Measurements from ENCODE around the gene SLC37A1.

The SLC37A1 gene

GRCh38 chr21:42486531-42486930 lies 27.1 kb upstream of the SLC37A1 start:
- TF ChIP-seq POLR2AphosphoS5 (IDR thresholded peaks at IDR 0.05; ENCODE audit: low read depth, low read length) (no peak), SIN3A (IDR thresholded peaks at IDR 0.05; ENCODE audit: borderline replicate concordance, insufficient read depth, low read length) (no peak), TAF1 (IDR thresholded peaks at IDR 0.05; ENCODE audit: borderline replicate concordance, insufficient read depth, low read length) (no peak), FOXP2 (optimal IDR thresholded peaks at IDR 0.05; ENCODE audit: borderline replicate concordance, extremely low read depth, extremely low read length, insufficient read depth) (no peak), REST (IDR thresholded peaks at IDR 0.05; ENCODE audit: insufficient read depth in 1 of 2, low read depth in 2 of 2, low read length in 2 of 2) (no peak)

- no peak for TF ChIP-seq REST (IDR thresholded peaks at IDR 0.05; ENCODE audit: insufficient read depth in 1 of 2, low read depth in 2 of 2, low read length in 2 of 2)
- TF ChIP-seq TAF1 (IDR thresholded peaks at IDR 0.05; ENCODE audit: borderline replicate concordance, insufficient read depth, low read length): no peak
- no peak for TF ChIP-seq FOXP2 (optimal IDR thresholded peaks at IDR 0.05; ENCODE audit: borderline replicate concordance, extremely low read depth, extremely low read length, insufficient read depth)
- no peak for TF ChIP-seq POLR2AphosphoS5 (IDR thresholded peaks at IDR 0.05; ENCODE audit: low read depth, low read length)
- TF ChIP-seq SIN3A (IDR thresholded peaks at IDR 0.05; ENCODE audit: borderline replicate concordance, insufficient read depth, low read length): no peak
Measured at GRCh38 chr21:42489006-42489563, 24.6 kb upstream of the SLC37A1 start.

GRCh38 chr21:42489991-42490390 lies 23.7 kb upstream of the SLC37A1 start:
- TF ChIP-seq FOXP2 (optimal IDR thresholded peaks at IDR 0.05; ENCODE audit: borderline replicate concordance, extremely low read depth, extremely low read length, insufficient read depth) (no peak), REST (IDR thresholded peaks at IDR 0.05; ENCODE audit: insufficient read depth in 1 of 2, low read depth in 2 of 2, low read length in 2 of 2) (no peak), POLR2AphosphoS5 (IDR thresholded peaks at IDR 0.05; ENCODE audit: low read depth, low read length) (no peak), TAF1 (IDR thresholded peaks at IDR 0.05; ENCODE audit: borderline replicate concordance, insufficient read depth, low read length) (no peak), SIN3A (IDR thresholded peaks at IDR 0.05; ENCODE audit: borderline replicate concordance, insufficient read depth, low read length) (no peak)

- no peak for TF ChIP-seq FOXP2 (optimal IDR thresholded peaks at IDR 0.05; ENCODE audit: borderline replicate concordance, extremely low read depth, extremely low read length, insufficient read depth)
- no peak for TF ChIP-seq SIN3A (IDR thresholded peaks at IDR 0.05; ENCODE audit: borderline replicate concordance, insufficient read depth, low read length)
- no peak for TF ChIP-seq TAF1 (IDR thresholded peaks at IDR 0.05; ENCODE audit: borderline replicate concordance, insufficient read depth, low read length)
- TF ChIP-seq REST (IDR thresholded peaks at IDR 0.05; ENCODE audit: insufficient read depth in 1 of 2, low read depth in 2 of 2, low read length in 2 of 2): no peak
Measured at GRCh38 chr21:42490720-42491119, 22.9 kb upstream of the SLC37A1 start.

- TF ChIP-seq TAF1 (IDR thresholded peaks at IDR 0.05; ENCODE audit: borderline replicate concordance, insufficient read depth, low read length): no peak
- TF ChIP-seq FOXP2 (optimal IDR thresholded peaks at IDR 0.05; ENCODE audit: borderline replicate concordance, extremely low read depth, extremely low read length, insufficient read depth): no peak
- no peak for TF ChIP-seq SIN3A (IDR thresholded peaks at IDR 0.05; ENCODE audit: borderline replicate concordance, insufficient read depth, low read length)
- TF ChIP-seq POLR2AphosphoS5 (IDR thresholded peaks at IDR 0.05; ENCODE audit: low read depth, low read length): no peak
- no peak for TF ChIP-seq REST (IDR thresholded peaks at IDR 0.05; ENCODE audit: insufficient read depth in 1 of 2, low read depth in 2 of 2, low read length in 2 of 2)
Measured at GRCh38 chr21:42491328-42491727, 22.3 kb upstream of the SLC37A1 start.
